NOMO-1 treated with DMSO at 0.1 percent for 48 hours (cell line): ENCODE measurements around the gene MYO5C.

Experiments
- DNase-seq: peaks from one replicate; lab custom pipeline; 2025; ENCODE audit not compliant: unreplicated experiment; lab: John Stamatoyannopoulos, UW

The MYO5C gene

DNA sequence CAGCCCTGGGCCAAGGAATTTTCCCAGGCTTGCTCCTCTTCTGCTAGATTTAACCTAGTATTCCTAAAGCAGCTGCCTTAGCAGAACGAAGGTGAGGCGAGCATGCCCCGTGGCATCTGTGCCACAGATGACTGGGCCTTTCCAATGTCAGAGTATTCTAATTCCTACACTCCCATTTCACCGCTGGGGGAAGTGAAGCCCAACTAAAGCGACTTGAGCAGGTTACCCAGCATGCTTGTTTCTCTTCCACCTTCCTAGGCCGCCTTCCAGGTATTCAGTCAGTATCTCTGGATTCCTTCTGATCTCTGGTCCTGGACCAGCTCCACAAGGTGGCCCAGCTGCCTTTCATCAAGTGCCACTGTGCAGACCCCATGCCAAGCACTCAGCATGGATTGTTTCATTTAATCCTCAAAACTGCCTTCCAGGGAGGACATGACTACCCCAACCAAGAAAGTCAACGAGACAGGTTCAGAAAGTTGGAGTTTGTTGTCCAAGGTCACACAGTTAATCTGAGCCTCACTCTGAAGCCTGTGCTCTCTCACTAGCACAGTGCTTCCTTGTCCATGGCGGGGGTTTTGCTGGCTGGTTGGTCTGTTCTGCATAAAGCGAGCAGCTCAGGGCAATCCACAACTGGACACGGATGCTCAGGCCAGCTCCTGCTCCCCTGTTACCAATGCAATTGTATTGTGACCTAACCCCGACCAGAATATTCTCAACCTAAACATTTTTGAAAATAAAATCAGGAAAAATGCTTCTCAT is 15.1 kb downstream of the MYO5C start:
- no peak for DNase-seq

DNA sequence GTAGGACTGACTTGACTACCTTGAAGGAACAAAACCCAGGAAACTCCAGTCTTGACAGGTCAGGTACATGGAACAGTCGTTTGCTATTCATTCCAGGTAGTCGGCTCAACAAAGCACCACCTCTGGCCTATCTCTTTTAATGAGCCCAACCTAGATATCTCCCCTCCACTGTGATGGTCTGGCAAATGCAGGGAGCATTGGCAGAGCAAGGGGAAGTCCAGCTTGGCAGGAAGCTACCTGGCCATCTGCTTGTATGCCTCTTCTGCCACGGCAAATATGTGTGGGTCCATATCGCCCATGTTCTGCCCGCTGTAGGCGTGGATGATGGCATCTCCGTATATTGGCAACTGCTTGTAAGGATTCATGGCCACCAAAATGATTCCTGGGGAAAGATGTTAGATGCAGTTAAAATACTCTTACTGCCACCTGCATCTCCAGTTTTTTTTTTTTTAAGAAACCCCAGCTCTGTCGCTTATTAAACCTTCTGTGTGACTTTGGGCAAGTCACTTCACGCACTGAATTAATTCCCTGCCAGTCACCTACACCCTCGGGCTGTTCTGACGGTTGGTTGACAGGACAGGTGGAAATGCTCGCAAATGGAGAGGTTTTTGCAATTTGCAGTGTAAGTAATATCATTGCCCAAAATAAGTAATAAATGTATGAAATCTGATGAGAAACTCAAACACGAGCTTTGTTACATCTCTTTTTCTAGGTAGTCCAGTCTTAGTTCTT is 16.8 kb downstream of the MYO5C start:
- no peak for DNase-seq

GRCh38 chr15:52278135-52278534 is 17.5 kb downstream of the MYO5C start:
- DNase-seq = no peak

DNA sequence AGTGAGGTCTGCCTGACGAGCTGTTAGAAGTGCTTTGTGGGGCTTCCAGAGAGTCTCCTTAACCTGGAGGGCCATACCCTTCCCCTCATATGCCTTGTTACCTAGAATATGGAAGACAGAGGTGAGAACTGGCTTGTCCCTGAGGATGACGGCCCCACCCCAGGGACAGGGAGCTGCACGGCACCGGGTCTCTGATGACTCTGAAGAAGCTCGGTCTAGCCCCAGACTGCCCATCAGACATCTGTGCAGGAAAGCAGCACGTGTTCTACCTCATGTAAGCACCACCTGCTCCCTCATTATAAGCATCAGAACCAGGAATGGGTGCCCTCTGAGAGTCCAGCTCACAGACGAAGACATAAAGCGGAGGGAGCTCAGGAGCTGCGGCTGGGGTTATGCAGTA is 18.0 kb downstream of the MYO5C start:
- DNase-seq = no peak

DNA sequence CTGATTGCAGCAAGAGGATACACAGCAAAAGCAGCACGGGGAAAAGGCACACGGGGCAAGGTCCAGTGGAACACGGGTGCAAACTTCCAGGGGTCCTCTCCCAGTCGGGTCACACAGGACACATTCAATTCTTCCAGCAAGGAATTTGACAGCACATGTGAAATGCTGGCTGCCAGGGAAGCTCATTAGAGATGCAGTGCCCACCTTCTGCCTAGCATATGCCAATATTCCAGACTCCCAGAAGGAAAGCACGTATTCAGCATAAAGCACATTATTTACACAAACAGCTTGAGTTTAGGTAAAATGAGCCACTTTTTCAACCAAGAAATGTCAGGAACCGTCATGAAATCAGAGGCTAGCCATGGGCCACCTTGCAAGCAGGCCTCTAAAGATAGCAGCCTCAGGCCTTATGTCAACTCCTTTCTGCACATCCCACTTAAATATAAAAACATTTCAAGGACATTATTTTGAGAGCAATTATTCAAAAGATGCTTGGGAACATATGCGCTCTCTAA is 19.3 kb downstream of the MYO5C start:
- DNase-seq = no peak

DNA sequence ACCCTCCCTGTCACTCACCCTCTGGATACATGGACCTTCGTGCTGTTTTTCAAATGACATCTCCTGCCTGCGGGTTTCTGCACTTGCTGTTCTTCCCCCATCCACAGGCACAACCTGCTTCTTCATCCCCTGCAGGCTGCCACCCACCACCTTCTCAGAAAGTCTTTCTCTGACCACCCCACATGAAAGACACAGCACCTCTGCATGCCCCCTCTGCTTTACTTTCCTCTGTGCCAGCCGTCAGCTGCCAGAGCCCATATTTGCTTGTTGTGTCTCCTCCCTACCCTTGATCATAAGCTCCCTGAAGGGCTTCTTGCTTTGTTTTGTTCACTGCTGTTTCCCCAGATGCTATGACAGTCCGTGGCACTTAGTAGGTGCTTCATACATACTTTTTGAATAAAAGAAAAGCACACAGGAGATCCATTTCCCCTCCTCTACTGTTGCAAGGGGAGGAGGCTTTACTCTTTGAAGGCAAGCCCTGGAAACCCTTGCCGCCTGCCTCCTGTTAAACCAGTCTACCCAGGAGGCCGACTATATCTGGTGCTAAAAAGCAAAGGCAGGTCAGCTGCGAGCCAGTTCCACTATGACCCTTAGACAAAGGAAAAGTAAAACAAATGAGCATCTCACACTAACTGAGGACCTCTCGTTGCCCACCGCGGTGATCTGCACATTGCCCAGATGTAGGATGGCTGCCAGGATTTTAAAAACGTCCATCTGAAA is 31.9 kb downstream of the MYO5C start:
- no peak for DNase-seq

- DNase-seq = no peak
Measured at GRCh38 chr15:52262364-52262763, 33.2 kb downstream of the MYO5C start.

DNA sequence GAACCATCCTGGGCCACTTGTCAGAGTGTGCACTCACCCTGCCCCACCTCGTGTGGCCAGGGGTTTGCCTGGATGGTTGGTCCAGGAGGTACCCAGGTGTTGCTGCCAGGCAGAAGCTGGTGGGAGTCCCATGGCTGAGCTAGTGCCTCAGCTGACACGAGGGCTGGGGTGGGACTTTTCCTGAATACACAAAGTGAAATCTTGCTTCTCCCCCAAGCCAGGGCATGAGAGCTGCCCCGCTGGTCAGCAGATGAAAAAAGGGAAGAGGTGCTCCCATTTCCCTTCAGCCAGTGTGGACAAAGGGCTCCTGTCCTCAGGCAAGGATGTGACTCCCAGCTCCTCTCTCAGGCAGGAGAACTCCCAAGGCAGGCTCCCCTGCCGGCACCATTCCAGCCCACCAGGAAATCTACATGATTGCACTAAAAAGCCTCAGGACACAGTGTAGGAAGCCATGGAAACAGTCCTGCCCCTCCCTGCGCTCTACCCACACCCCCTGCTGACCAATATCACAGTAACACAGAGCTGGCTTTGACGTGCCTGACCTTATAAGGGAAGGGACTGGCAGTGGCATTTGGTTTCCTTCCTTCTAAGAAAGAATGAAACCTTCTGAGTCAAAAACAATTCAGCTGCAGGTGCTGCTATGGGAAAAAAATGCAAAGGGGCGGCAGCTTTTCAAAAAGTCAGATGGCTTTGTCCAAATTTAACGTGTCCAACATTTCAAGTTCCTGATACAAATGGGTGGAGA is 33.9 kb downstream of the MYO5C start:
- DNase-seq = peak; percentile 54

DNA sequence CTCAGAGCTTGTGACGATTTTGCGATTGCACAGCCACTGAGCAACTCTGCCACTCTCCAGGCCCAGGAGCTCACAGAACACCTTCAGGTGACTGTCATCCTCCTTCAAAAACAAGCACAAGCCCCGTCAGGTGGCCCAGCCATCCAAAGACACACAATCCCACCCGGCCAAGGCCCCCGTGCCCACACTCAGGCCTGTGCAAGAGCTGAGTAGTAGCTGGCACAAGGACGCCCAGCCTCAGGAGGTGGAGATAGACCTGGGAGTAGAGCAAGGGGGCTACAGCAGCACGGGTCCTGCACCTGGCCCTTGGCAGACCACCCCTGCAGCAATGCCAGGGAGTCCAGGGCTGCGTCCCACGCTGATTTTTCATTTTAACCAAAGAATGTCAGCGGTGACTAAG is 34.6 kb downstream of the MYO5C start:
- no peak for DNase-seq

DNA sequence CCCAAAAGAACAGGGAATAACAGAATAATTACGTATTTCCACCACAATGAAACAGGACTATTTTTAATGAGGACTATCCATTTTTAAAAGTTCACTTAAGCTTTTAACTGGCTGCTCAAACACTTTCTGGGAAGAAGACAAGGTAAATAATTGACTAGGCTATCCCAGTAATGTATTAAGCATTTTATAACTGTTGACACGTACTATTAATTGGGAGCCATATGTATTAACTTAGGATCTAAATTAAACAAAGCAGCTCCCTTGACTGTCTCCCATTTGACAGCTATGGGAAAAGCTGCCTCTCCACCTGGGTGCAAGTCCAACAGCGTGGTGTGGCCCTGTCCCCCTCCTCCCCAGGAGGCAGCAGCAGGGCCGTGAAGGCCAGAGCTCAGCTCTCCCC is 36.1 kb downstream of the MYO5C start:
- DNase-seq = no peak

GRCh38 chr15:52258461-52258860 is 37.1 kb downstream of the MYO5C start:
- no peak for DNase-seq

- no peak for DNase-seq
Measured at GRCh38 chr15:52257734-52258062, 37.9 kb downstream of the MYO5C start.

DNA sequence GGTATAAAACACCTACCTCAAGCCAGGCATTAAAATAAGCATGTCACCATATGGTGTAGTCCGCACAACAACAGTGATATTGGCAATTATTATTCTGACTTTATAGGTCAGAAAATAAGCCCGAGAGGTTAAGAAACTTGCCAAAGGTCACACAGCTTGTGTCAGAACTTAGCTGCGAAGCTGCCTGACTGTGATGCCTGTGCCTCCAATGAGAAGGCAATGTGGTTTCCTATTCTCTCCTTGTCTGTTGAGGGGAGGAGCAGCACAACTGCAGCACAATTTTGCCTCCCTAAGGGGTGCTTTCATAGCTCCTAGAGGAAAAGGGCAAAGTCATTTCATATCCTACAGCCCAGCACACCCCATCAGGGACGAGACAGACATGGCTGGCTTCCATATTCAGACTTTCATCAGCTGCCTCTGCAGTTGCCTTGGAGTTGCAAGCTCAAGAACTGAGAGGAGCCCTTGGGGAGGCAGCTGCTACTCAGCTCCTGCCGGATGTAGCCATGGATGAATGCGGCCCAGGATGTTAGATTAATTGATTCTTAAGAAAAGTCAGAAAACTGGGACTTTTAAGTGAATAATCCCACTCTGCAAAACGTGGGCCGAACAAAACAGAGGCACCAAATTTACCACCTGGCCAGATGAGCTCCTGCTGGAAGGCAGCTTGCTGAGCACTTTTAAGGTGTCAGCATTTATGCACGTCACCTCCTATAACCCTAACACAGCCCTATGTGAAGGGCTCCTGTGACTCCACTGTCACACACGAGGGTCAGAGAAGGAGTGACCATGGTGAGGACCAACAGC is 38.5 kb downstream of the MYO5C start:
- no peak for DNase-seq

DNA sequence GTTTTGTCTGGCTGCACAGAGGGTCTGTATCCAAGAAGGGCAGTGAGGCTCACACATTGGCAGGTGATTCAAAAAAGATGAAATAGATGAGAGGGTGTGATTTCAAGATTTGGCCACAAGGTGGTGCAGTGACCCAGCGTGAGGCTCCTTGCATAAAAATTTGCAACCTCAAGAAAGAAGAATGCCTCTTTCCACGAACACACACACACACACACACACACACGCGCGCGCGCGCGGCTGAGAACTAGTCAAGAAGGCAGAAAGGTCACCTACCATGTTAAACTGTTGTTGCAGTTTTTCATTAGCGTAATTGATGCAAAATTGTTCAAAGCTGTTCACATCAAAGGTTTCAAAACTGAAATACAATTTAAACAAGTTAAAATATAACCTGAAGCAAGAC is 39.2 kb downstream of the MYO5C start:
- peak; percentile 77 for DNase-seq

- no peak for DNase-seq
Measured at GRCh38 chr15:52255935-52256334, 39.7 kb downstream of the MYO5C start.

DNA sequence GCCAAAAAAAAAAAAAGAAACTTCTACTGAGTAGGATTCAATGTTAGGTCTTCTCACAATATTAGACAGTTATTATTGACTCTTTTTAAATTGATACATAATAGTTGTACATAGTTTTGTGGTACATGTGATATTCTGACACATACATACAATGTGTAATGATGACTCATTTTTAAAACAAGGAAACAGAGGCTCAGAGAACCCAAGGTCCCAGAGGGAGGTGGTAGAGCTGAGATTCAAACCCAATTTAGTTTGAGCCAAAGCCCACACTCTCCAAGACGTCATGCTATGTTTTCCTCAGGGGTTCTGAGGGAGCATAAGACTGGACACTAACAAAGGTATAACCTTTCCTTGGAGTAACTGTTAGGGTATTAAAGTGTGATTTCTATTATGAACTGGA is 40.6 kb downstream of the MYO5C start:
- no peak for DNase-seq

DNA sequence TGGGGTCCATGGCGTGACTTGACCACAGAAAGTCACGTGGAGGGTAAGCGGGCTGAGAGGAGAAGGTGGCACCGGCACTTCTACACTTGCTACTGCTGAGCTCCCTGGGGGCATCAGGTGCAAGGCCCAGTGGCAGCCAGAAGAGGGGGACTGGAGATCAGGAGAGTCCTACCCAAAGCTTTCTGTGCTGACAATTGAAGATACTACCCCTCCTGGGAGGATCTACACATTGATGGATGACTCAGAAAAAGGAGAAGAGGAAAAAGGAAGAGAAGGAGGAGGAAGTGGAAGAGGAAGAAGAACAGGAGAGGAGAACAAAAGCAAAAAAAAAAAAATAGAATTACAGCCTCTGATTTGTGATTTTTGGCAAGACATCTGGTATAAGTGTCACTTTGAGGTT is 41.2 kb downstream of the MYO5C start:
- peak; percentile 30 for DNase-seq

GRCh38 chr15:52252781-52253180 is 42.8 kb downstream of the MYO5C start:
- DNase-seq = peak; percentile 18

GRCh38 chr15:52251144-52251860 is 44.3 kb downstream of the MYO5C start:
- DNase-seq = no peak

- no peak for DNase-seq
Measured at GRCh38 chr15:52247461-52247860, 48.1 kb downstream of the MYO5C start.
